ENCODE data around the gene NANP. TPM values are rescaled to one million over a fixed set of nuclear protein-coding genes. Genes with fewer than 3 reads are reported as not detected.

NANP gene
- polyA plus RNA-seq, 1 of the 3 experiments (the other 2 are of a cell fraction): 1.9 TPM

DNA sequence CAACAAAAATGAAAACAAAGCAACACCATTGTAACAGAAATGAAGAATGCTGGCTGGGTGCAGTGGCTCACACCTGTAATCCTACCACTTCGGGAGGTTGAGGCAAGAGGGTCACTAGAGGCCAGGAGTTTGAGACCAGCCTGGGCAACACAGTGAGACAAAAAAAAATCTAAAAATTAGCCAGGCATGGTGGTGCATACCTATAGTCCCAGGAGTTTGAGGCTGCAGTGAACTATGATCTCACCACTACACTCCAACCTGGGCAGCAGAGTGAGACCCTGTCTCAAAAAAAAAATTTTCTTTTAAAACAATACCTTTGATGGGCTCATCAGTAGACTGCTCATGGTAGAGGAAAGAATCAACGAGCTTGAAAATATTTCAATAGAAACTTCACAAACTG, 57.0 kb downstream of the NANP start (continued):
- TF ChIP-seq, protein P1, sequence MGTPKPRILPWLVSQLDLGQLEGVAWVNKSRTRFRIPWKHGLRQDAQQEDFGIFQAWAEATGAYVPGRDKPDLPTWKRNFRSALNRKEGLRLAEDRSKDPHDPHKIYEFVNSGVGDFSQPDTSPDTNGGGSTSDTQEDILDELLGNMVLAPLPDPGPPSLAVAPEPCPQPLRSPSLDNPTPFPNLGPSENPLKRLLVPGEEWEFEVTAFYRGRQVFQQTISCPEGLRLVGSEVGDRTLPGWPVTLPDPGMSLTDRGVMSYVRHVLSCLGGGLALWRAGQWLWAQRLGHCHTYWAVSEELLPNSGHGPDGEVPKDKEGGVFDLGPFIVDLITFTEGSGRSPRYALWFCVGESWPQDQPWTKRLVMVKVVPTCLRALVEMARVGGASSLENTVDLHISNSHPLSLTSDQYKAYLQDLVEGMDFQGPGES (IDR thresholded peaks at IDR 0.05; ENCODE audit: low read depth, low read length): no peak
- TF ChIP-seq, protein P2, sequence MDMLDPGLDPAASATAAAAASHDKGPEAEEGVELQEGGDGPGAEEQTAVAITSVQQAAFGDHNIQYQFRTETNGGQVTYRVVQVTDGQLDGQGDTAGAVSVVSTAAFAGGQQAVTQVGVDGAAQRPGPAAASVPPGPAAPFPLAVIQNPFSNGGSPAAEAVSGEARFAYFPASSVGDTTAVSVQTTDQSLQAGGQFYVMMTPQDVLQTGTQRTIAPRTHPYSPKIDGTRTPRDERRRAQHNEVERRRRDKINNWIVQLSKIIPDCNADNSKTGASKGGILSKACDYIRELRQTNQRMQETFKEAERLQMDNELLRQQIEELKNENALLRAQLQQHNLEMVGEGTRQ (IDR thresholded peaks at IDR 0.05; ENCODE audit: borderline replicate concordance, low read depth, low read length): no peak
- no peak for TF ChIP-seq TCF12 (IDR thresholded peaks at IDR 0.05)

DNA sequence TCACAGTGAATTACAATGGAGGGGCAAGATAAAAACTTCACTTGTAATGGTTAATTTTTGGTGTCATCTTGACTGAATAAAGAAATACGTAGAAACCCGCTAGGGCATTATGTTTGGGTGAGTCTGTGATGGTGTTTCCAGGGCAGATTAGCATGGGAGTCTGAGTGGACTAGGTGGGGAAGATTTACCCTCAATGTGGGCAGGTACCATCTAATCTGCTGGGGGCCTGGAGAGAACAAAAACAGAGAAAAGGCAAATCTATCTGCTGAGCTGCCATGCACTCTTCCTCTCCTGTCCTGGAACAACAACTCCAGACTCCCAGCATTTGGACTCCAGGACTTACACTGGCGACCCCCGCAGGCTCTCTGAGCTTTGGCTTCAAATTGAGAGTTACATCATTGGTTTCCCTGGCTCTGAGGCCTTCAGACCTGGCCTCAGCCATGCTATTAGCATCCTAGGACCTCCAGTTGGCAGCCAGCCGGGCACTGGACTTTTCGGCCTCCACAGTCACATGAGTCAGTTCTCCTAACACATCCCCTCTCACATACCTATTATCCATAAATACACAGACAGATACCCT, 58.1 kb downstream of the NANP start:
- Histone ChIP-seq H4K20me1 (ENCODE audit: insufficient read depth) (peaks cover 3% of the 10 kb centered on the region; the same call in 1 of the 2 replicates), H3K27me3 (ENCODE audit: insufficient read depth) (no peaks in the 10 kb centered on the region), H3K79me2 (ENCODE audit: insufficient read depth) (peaks cover 69% of the 10 kb centered on the region), H3F3A (replicated peaks; ENCODE audit: insufficient read depth) (no peaks in the 10 kb centered on the region), H3K36me3 (replicated peaks in 1 of 2; ENCODE audit: control insufficient read depth in 1 of 2, insufficient read depth in 2 of 2, low read length in 1 of 2) (peaks cover 0 to 10% of the 10 kb centered on the region in 2 experiments), H3K9ac (no peak overlapping the region), H3K4me2 (no peak overlapping the region), H3K9me2 (no peaks in the 10 kb centered on the region), H2AFZ (ENCODE audit: low read depth) (no peak overlapping the region), H3K4me3 (ENCODE audit: low read depth in 2 of 2, low read length in 1 of 2) (no peak overlapping the region), H3K4me1 (ENCODE audit: control insufficient read depth in 1 of 2, insufficient read depth in 2 of 2, low read depth in 1 of 2, low read length in 1 of 2) (no peaks in the 10 kb centered on the region), H3K27ac (ENCODE audit: low read depth in 2 of 2, low read length in 1 of 2) (no peak overlapping the region), H3K9me3 (no peaks in the 10 kb centered on the region)
- CTCF ChIA-PET: no interaction called here
- no peak for DNase-seq
- TF ChIP-seq RFX5 (IDR thresholded peaks at IDR 0.05; ENCODE audit: low read length) (no peak), YY1 (IDR thresholded peaks at IDR 0.05; ENCODE audit: low read depth) (no peak), EP300 (IDR thresholded peaks at IDR 0.05; ENCODE audit: borderline replicate concordance in 1 of 2, low read depth in 1 of 2, low read length in 1 of 2) (no peak), JUND (IDR thresholded peaks at IDR 0.05) (no peak), TAF1 (IDR thresholded peaks at IDR 0.05; ENCODE audit: borderline replicate concordance, low read depth, low read length) (no peak), FOXJ3 (CRISPR knock-in tag; IDR thresholded peaks at IDR 0.05) (no peak), FOSL2 (IDR thresholded peaks at IDR 0.05; ENCODE audit: borderline replicate concordance, low read depth) (no peak), CHD2 (IDR thresholded peaks at IDR 0.05; ENCODE audit: low read length, partially characterized antibody) (no peak), RAD21 (IDR thresholded peaks at IDR 0.05; ENCODE audit: low read length) (no peak), SIN3A (IDR thresholded peaks at IDR 0.05; ENCODE audit: borderline replicate concordance, low read depth, low read length) (no peak), TEAD4 (IDR thresholded peaks at IDR 0.05; ENCODE audit: borderline replicate concordance, insufficient read depth) (no peak), NFIC (IDR thresholded peaks at IDR 0.05; ENCODE audit: borderline replicate concordance) (no peak), SMC3 (IDR thresholded peaks at IDR 0.05; ENCODE audit: low read depth, low read length) (no peak)
- TF ChIP-seq, protein P3, sequence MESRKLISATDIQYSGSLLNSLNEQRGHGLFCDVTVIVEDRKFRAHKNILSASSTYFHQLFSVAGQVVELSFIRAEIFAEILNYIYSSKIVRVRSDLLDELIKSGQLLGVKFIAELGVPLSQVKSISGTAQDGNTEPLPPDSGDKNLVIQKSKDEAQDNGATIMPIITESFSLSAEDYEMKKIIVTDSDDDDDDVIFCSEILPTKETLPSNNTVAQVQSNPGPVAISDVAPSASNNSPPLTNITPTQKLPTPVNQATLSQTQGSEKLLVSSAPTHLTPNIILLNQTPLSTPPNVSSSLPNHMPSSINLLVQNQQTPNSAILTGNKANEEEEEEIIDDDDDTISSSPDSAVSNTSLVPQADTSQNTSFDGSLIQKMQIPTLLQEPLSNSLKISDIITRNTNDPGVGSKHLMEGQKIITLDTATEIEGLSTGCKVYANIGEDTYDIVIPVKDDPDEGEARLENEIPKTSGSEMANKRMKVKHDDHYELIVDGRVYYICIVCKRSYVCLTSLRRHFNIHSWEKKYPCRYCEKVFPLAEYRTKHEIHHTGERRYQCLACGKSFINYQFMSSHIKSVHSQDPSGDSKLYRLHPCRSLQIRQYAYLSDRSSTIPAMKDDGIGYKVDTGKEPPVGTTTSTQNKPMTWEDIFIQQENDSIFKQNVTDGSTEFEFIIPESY (IDR thresholded peaks at IDR 0.05; ENCODE audit: borderline replicate concordance, low read depth): no peak
- TF ChIP-seq, protein P1 (IDR thresholded peaks at IDR 0.05; ENCODE audit: low read depth, low read length): no peak
- TF ChIP-seq, protein P4, sequence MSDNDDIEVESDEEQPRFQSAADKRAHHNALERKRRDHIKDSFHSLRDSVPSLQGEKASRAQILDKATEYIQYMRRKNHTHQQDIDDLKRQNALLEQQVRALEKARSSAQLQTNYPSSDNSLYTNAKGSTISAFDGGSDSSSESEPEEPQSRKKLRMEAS (IDR thresholded peaks at IDR 0.05; ENCODE audit: low read depth): no peak
- WGBS (ENCODE audit: low lambda C conversion rate): 95% methylated on average over 6 of the region's 6 CpGs
- POLR2A ChIA-PET: no interaction called here

All from SK-N-SH (cell line).